ENCODE data around the gene RSPH10B2. TPM values are rescaled to one million over a fixed set of nuclear protein-coding genes. Genes with fewer than 3 reads are reported as not detected.
"Not testable (repeated sequence)": the region's sequence is repeated elsewhere in the genome, so short reads cannot be mapped to it uniquely, and the experiment has no call there.

The RSPH10B2 gene
- total RNA-seq, 3 donors from 2014 or later: 0.44 TPM; not detected in 2

GRCh38 chr7:6845971-6846449 is 92.1 kb downstream of the RSPH10B2 start:
- H3K9me3 ChIP-seq; H3K4me1 ChIP-seq; H3K4me3 ChIP-seq; H3K36me3 ChIP-seq; intact Hi-C loops (cut with DNase I; ENCODE audit: low total_unique reads); DNase-seq (ENCODE audit: low spot score in 2 of 2); H3K27me3 ChIP-seq; H3K27ac ChIP-seq: not testable (repeated sequence)

GRCh38 chr7:6847751-6848150 is 93.8 kb downstream of the RSPH10B2 start:
- H3K27me3 ChIP-seq; H3K27ac ChIP-seq; H3K36me3 ChIP-seq; DNase-seq (ENCODE audit: low spot score in 2 of 2); H3K4me3 ChIP-seq; H3K4me1 ChIP-seq; H3K9me3 ChIP-seq; intact Hi-C loops (cut with DNase I; ENCODE audit: low total_unique reads): not testable (repeated sequence)

Other genes starting within 250 kb of the RSPH10B2 start
- under 1 TPM in 2 of 3 donors, not detected in 1; 0.33 to 0.88 TPM for gene GRID2IP, start 202.6 kb upstream of the RSPH10B2 start, total RNA-seq
- 10 to 100 TPM; 43.2 to 60.6 (median 43.3) TPM for gene ZDHHC4, start 176.6 kb upstream of the RSPH10B2 start, total RNA-seq
- gene INTS15, start 164.1 kb upstream of the RSPH10B2 start, total RNA-seq: 10 to 100 TPM; 22.9 to 36.4 (median 28.2) TPM
- gene ZNF853, start 138.5 kb upstream of the RSPH10B2 start, total RNA-seq: 10 to 100 TPM in 2 of 3 donors, 1 to 10 TPM in 1; 5.8 to 11.7 (median 11.5) TPM
- 10 to 100 TPM; 10.2 to 21.4 (median 21.3) TPM for gene ZNF316, start 116.8 kb upstream of the RSPH10B2 start, total RNA-seq
- 10 to 100 TPM; 20.6 to 43.0 (median 25.2) TPM for gene ZNF12, start 47.2 kb upstream of the RSPH10B2 start, total RNA-seq
- gene CCZ1B, start 72.2 kb downstream of the RSPH10B2 start, total RNA-seq: 10 to 100 TPM; 36.3 to 78.2 (median 69.8) TPM

Measured in breast epithelium (tissue), 4 donors.